NCI-H1694 treated with DMSO at 0.1 percent for 48 hours (cell line): ENCODE results near the gene ARHGEF19.
"Not testable (repeated sequence)": the region's sequence is repeated elsewhere in the genome, so short reads cannot be mapped to it uniquely, and the experiment has no call there.

Experiments
- DNase-seq: peaks from one replicate; lab custom pipeline; 2025; lab: John Stamatoyannopoulos, UW

ARHGEF19 gene

DNA sequence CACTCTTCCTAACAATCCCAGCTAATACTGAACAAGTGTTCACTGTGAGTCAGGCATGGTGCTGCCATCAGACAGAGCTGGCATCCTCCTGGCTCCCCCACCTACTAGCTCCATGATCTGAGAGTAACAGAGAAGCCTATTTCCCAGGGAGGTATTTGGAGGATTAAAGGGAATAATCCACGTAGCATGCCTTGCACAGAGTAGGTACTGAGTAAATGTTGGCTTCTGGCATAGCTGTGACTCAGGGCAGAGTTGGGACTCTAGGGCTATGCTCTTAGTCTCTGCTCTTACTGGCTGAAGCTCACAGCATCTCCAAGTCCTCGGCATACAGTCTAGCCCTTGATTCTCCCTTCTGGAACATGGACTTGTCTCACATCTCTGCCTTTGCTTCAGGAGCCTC lies 8.2 kb downstream of the ARHGEF19 start:
- DNase-seq: no peak

DNA sequence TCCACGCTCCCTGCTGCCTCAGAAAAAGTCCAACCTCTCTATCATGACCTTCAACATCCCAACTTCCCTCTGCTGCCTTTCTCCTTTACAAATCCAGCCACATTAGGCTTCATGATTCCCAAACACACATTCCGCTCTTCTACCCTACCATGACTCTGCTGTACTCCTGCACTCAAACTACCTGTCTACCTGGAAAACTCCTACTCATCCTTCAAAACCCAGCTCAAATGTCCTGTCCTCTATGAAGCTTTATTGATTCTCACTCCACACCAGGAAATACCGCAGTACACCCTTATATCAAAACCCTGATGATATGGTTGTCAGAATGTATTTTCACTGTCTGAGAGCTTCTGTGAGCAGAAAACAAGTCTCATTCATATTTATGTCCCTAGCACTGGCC lies 8.9 kb downstream of the ARHGEF19 start:
- no peak for DNase-seq

DNA sequence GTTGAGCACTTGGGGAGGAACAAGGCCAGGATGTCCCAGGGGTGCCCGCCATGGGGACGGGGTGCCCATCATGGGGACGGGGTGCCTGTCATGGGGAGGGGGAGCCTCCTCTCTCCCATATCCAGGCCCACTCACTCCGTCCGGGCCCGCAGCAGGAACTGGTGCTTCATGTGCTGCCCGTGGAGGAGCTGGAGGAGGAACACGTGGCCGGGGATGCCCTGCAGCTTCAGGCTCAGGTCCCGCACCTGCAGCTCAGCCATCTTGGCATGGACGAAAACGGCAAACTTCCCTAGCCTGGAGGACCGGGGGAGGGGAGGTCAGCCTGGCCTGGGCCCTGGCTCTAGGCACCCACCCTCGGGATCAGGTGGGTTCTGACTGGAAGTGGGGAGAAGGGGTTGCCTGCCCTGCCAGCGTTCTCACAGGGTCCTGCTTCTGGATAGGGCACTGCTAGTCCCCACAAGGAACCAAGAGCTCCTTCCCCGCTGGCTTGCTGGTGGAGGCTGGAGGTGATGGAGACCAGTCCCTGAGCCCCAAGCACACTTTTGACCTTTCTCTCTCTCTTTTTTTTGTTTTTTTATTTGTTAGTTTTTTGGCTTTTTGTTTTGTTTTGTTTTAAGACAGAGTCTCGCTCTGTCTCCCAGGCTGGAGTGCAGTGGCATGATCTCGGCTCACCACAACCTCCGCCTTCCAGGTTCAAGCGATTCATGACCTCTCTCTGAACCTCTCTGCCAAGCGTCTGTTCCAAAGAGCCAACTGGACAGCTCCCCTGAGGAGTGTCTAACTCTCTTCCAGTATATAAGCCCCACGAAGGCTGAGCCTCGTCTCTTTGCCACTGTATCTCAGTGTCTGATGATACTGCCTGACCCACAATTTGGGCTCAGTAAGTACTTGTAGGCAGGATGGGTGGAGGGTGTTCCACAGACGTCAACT lies 9.9 kb downstream of the ARHGEF19 start:
- no peak for DNase-seq

DNA sequence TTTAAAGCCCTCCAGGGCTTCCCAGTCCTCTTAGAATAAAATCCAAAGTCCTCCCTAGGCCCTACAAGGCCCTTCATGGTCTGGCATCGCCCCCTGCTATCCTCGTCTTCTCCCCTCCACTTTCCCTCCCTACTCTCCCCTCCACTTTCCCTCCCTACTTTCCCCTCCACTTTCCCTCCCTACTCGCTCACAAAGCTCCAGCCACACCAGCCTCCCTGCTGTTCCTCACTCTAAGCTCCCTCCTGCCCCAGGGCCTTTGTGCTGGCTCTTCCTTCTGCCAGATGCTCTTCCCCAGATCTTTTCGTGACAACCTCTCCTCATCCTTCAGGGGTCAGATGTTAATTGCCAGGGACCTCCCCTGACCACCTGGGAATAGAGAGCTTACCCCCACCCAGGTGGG lies 12.8 kb downstream of the ARHGEF19 start:
- DNase-seq: no peak

DNA sequence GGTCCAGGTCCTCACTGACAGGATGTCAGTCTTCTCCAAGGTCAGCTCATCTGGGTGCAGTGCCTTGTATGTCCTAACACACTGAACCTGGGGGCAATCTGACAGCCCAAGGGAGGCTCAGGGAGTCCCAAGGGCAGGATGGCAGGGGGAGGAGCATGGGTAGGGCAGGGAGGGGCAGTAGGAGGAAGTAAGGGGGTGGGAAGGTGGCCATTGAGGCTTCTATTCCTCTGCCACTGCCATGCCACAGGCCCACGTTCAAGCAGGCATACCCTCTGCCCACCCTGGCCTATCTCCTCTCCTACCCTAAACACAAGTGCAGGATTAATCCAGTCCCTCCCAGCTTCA lies 13.3 kb downstream of the ARHGEF19 start:
- no peak for DNase-seq

DNA sequence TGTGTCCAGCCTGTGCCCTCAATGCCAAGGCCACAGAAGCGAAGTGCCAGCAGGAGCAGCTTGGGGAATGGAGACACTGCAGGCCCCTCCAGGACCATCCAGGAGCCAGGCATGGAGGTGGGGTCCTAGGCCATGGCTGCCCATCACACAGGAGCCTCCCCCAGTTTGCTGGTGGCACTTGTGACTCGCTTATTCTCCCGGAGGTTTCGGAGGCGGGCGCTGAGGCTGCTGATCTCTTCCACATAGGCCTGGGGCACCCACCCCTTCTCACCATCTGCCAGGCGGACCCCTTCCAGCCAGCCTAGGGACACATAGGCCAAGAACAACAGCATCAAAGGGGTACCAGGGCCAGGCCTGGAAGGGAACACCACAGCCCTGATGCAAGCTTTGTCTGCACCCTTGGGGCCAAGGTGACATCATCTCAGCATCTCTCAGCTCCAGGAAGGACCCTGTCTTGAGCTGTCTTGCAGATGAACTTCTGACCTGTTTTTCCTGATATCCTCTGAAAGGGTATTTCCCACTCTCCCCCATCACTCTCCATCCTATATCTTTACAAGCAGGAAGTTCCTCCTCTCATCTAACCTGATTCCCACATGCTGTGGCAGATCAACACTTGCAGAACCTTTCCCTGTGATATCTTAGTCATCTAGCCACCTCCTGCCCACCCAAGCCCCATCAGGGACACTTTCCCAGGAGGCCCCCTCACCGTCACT lies 13.9 kb downstream of the ARHGEF19 start:
- DNase-seq: no peak

DNA sequence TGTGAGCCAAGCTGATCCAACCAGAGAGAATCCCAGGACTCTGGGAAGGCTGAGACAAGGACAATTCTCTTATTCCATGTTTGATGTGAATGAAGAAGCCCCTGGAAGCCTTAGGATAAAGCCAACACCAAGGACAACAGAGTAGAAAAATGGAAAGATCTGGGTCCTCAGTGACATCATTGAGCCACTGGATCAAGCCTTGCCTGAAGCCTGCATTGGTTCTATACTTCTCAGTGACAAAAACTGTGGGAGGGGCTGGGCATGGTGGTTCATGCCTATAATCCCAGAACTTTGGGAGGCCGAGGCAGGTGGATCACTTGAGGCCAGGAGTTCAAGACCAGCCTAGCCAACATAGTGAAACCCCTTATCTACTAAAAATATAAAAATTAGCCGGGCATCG lies 15.6 kb downstream of the ARHGEF19 start:
- no peak for DNase-seq

DNA sequence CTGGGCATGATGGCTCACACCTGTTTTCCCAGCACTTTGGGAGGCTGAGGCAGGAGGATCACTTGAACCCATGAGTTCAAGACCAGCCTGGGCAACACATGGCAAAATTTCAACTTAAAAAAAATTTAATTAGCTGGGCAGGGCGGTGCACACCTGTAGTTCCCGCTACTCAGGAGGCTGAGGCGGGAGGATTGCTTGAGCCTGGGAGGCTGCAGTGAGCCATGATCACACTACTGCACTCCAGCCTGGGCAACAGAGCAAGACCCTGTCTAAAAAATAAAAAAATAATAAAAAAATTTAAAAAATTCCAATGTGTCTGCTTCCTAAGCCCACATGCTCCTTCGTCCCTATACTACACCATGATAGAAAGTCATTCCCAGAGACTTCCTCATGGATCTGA lies 16.3 kb downstream of the ARHGEF19 start:
- not testable (repeated sequence) for DNase-seq

DNA sequence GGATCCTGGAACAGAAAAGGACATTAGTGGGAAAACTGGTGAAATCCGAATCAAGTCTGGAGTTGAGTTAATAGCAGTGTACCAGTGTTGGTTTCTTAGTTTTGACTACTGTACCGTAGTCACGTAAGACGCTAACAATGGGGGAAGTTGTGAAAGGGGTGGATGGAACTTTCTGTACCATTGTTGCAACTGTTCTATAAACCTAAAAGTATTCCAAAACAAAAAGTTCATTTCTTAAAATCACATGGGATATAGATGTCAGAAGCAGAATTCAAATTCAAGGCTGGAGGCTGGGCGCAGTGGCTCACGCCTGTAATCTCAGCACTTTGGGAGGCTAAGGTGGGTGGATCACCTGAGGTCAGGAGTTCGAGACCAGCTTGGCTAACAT lies 16.9 kb downstream of the ARHGEF19 start:
- no peak for DNase-seq

DNA sequence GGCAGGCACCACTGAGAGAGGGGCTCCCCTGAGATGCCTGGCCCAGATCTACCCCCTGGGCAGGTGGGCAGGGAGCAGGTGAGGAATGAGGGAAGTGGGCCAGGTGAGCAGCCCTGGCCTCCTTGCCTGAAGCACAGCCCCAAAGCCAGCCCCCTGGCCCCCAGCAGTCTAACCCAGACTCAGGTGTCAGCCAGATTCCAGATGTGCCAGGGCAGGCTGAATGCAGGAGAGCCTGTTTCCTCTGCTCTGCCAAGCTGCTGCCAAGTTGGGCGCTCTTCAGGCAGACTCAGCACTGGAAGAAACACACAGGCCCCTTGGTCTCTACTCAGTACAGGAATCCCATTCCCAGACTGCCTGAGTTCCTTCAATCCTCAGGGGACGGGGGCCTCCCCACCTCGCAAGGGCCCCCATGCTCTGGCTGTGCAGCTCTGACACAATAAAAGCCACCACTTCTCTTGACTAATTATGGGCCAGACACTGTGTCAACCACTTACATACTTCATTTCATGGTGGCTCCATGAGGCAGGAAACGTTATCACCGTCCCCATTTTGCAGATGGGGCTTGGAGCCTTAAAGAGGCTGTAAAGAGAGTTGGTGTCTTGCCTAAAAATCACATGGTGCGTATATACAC lies 20.4 kb downstream of the ARHGEF19 start:
- no peak for DNase-seq

DNA sequence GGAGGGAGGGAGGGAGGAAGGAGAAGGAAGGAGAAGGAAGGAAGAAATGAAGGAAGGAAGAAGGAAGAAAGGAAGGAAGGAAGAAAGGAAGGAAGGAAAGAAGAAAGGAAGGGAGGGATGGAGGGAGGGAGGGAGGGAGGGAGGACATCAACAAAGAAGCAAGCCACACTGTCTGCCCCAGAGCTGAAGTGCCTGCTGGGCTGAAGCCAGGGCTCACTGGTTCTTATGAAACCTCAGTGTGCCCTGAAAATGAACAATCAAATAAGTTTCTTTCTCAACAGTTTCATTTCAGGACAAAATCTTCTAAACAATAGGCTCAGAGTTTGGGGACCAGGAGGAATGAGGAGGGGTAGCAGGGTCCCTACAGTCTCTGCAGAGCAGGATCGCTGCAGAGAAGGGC lies 21.1 kb downstream of the ARHGEF19 start:
- no peak for DNase-seq

DNA sequence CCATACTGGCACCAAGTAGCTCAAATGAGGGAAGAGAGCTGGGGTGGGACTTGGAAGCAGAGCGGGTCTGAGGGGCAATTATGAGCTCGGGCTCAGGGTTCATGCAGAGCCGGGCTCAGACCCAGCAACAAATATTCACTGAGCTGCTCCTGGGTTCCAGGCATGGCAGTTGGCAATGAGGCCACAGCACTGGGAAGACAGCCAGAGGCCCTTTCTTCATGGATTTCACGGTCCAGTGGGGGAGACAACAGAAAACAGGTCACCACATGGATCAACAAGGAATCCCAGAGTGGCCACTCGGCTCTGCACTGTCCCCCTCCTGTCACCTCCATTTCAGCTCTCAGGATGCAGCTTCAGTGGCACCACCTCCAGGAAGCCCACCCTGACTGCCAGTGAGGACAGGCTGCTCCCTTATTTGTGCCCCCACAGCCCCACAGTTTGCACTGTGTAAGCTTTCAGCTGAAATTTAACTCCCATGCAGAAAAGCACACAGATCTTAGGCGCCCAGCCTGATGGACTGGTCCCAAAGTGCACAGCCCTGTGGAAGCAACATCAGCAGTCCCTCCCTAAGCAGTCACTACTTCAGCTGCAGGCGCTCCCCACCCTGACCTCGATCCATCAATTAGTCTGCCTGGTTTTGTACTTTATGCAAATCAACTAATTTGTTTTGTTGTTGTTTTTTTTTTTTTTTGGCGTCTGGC lies 22.4 kb downstream of the ARHGEF19 start:
- DNase-seq: no peak

DNA sequence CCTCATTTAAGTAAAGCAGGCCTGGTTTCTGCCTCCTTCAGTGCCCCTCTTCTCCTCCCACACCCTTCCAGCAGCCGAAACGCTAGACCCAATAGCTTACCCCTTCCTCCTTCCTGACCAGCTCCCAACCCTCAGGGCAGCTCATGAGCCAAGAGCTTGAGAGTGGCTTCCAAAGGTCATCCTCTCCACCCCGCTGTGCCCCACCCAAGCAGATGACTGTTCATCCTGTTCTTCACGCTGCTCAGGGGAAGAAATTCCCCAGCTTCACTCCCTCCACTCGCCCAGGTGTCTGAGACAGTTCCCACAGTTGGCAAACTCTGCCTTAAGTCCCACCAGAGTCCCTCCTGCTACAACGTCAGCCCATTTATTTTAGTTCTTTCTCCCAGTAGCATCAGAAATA lies 23.4 kb downstream of the ARHGEF19 start:
- DNase-seq: no peak

DNA sequence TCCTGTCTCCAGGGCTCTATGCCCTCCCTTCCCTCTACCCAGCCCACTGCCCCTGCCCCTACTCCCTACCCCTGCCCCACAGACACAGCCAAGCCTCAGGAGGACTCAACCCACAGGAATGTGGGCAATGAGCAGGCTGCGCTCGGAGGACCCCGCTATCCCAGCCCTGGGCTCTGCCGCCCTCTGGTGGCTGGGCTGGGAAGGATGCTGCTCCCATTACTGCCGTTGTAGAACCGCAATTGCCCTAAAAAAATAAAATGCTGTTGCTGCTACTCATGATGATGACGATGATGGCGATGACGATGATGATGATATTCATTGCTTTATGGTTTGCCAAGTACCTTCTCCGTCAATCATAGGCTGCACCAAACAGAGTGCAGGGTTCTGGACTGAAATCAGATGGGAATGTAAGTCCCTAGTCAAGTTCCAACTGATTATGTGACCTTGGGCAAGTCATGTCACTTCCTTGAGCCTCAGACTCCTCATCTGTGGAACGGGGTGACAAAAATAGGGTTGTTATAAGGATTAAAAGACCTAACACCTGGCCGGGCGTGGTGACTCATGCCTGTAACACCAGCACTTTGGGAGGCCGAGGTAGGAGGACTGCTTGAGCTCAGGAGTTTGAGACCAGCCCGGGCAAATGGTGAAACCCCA lies 24.6 kb downstream of the ARHGEF19 start:
- peak; percentile 20 for DNase-seq

DNA sequence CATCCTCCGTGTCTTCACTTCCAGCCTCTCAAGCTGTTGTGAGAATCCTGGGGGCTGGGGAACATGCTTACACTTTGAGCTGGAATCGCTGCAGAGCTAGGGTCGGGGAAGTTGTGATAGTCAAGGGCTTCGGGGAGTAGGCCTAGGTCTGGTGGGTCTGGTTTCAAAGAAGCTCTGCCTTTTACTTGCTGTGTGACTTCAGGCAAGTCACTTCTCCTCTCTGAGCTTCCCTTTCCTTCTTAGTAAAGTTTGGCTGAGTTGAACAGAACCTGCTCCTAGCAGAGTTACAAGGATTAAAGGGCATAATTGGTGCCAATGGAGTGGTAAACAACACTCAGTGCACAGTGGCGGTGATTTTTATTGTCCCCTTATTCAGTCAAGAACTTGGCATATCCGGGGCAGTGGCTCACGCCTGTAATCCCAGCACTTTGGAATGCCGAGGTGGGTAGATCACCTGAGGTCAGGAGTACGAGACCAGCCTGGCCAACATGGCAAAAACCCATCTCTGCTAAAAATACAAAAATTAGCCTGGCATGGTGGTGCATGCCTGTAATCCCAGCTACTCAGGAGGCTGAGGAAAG lies 25.7 kb downstream of the ARHGEF19 start:
- DNase-seq: no peak

DNA sequence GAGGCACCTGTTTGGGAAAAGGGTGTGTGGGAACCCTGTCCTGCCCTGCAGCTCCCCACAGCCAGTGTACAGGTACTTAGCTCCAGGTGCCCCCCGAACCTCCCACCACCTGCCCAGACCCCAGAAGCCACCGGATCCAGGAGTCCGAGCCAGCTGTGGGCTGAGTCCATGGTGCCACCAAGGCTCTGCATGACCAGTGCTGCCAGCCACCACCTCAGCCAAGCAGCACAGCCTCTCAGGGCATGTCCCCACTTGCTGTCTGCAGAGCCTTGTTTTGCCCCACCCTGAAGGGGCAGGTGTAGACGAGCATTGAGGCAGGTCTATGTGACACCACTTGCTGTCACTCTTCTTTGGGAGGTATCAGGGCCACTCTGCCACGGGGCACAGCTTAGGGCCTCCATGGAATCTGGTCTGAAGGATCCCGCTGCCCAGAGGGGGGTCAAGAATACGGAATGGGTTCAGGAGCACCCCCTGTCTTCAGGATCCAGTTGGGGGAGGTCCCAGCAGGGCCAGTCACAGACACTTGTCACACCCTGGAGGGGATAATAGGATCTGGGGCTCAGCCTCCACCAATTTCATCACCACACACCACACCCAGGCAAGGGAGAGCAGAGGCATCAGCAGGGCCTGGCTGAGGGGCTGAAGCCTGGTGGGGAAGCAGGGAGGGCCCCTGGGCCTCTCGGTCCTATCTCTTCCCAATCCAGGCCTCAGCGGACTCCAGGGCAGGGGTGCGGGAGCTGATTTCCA lies 27.7 kb downstream of the ARHGEF19 start:
- no peak for DNase-seq

DNA sequence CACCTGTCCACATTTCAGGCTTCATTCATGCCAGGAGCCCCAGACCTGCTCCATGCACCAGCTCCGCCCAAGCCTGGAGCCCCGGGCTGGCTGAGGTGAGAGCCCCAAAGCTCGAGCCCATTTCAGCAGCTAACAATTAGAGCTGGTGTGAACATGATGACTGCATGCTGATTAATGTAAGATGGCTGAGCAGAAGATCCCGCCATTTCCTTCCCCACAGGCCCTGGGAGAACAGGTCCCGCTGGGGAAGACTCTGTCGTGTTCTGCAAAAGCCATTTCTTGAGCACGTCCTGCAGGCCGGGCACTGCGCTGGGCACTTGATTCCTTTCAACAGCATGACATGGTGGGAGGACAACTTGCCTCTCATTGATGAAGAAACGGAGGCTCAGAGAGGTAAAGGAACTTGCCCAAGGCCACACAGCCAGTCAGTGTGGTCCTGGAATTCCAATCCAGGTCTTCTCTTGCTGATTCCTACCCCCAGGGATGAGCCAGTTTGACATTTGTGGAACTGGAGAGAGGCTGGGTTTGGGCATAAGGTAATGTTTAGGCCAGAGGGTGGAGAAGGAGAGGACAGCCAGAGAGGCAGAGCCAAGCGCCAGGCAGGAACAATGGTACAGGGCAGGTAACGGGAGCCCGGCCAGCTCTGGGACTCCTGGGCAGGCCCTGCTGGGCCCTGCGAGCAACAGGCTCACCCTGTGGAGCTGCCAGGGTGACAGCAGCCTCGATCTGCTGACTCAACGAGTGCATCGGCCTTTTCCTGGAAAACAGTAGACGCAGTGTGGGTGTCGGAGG lies 28.5 kb downstream of the ARHGEF19 start:
- no peak for DNase-seq

DNA sequence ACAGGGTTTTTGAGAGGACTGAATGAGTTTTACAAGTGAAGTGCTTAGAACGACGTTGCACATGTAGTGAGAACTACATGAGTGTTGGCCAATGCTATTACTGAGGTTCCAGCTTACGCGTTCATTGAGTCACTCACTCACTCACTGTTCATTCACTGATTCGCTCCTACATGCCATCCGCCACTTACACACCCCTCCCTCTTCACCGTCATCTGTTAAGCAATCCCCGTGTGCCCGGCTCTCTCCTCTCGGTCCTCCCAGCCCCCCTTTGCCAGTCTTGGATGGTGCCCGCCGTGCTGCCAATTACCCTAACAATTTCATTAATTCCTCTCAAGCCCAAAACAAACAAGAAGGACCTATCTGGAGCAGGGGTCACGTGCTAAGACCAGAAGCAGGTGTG lies 29.3 kb downstream of the ARHGEF19 start:
- no peak for DNase-seq

DNA sequence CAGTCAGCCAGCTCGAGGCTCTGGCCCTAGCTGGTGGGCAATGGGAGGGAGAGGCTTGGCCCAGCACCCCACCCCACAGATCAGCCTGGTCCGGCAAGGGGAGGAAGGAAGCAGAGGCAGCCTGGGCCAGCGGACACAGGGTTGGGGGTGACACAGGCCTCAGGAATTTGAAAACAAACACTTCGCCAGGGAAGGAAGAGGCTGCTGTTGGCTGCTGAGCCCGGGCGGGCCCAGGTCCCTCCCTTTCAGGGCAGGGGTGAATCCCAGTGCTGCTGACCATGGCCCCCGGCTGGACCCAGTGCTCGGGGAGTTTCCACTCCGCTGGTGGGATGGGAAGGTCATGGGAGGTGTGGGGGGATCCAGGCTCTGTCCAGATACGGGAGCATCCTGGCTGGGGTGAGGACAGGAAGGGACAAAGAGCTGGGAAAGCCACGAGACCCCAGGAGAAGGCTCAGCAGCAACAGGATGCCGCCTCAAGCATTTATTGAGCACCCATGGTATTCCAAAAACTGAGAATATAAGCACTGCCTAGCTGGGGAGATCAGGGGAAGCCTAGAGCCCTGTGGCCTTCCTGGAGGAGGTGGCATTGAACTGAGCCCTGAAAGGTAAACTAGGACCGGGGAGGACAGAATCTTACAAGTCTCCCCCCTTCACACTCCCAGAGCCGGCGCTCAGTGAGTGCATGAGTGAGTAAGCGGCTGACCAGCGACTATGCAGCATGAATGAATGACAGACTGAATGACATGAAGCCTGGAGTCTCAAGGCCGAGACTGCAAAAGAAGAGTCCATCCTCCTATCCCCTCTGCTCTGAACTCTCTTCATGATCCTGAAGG lies 30.3 kb downstream of the ARHGEF19 start:
- no peak for DNase-seq
